HEK293 (cell line): ENCODE results near the gene TRPM5.

Experiments
- CTCF ChIP-seq: fragments of 450-650 bp; formaldehyde crosslinking; IDR thresholded peaks from 2 replicates; pipeline ENCODE4 v1.5.1; 2016; ENCODE audit warnings: missing biosample characterization, missing genetic modification characterization
- REST ChIP-seq: fragments of 450-650 bp; formaldehyde crosslinking; IDR thresholded peaks from 2 replicates; pipeline ENCODE4 v1.5.1; 2016; ENCODE audit warnings: missing biosample characterization, missing genetic modification characterization
- ZNF280D ChIP-seq: fragments of 450-650 bp; formaldehyde crosslinking; IDR thresholded peaks from 2 replicates; pipeline ENCODE4 v1.5.1; 2016; ENCODE audit warnings: missing biosample characterization, missing genetic modification characterization
- ZNF555 ChIP-seq: fragments of 450-650 bp; formaldehyde crosslinking; conservative IDR thresholded peaks from 2 replicates; pipeline ENCODE4 v1.5.1; 2017; ENCODE audit warnings: missing biosample characterization, mild to moderate bottlenecking, missing genetic modification characterization, inconsistent platforms
- ZNF792 ChIP-seq: fragments of 450-650 bp; formaldehyde crosslinking; IDR thresholded peaks from 2 replicates; pipeline ENCODE4 v1.5.1; 2016; ENCODE audit warnings: missing biosample characterization, missing genetic modification characterization

- TF ChIP-seq CTCF (tag by site-specific recombination) (no peak), REST (tag by site-specific recombination) (no peak), ZNF280D (tag by site-specific recombination) (no peak), ZNF792 (tag by site-specific recombination) (no peak), ZNF555 (tag by site-specific recombination) (no peak)
Observed at GRCh38 chr11:2443881-2444820, at the start of gene TRPM5.
